H9 (cell line): Measurements from ENCODE around the gene SWSAP1. TPM values are rescaled to one million over a fixed set of nuclear protein-coding genes. Genes with fewer than 3 reads are reported as not detected.

ENCODE experiments used
- DNase-seq: peaks from one replicate; pipeline ENCODE4 v3.0.0-alpha.2; 2017
- H2AFZ ChIP-seq: one replicate; pipeline ENCODE4 v1.6.1; 2013; ENCODE audit warnings: mild to moderate bottlenecking, low read length, control low read depth, moderate library complexity
- H2AK5ac ChIP-seq: 2 replicates; pipeline ENCODE4 v1.6.1; 2013; ENCODE audit warnings: low read length, control low read depth, mixed read lengths; ENCODE audit not compliant: insufficient read length
- H2BK120ac ChIP-seq: one replicate; pipeline ENCODE4 v1.6.1; 2013; ENCODE audit warnings: low read depth, mild to moderate bottlenecking, low read length, control low read depth, inconsistent platforms; ENCODE audit not compliant: poor library complexity, severe bottlenecking
- H2BK12ac ChIP-seq: 2 replicates; pipeline ENCODE4 v1.6.1; 2013; ENCODE audit warnings: low read length, control low read depth, mixed read lengths, low read depth; ENCODE audit not compliant: insufficient read length
- H2BK15ac ChIP-seq: 2 replicates; pipeline ENCODE4 v1.6.1; 2013; ENCODE audit warnings: low read depth, low read length, control low read depth
- H2BK20ac ChIP-seq: one replicate; pipeline ENCODE4 v1.6.1; 2013; ENCODE audit warnings: low read depth, mild to moderate bottlenecking, low read length, control low read depth, inconsistent platforms; ENCODE audit not compliant: poor library complexity, severe bottlenecking
- H2BK5ac ChIP-seq: 2 replicates; pipeline ENCODE4 v1.6.1; 2013; ENCODE audit warnings: low read length, control low read depth, mixed read lengths; ENCODE audit not compliant: insufficient read length
- H3K14ac ChIP-seq: 2 replicates; pipeline ENCODE4 v1.6.1; 2013; ENCODE audit warnings: low read length, control low read depth; ENCODE audit not compliant: insufficient read depth
- H3K18ac ChIP-seq: 2 replicates; pipeline ENCODE4 v1.6.1; 2013; ENCODE audit warnings: low read depth, mild to moderate bottlenecking, mixed read lengths, low read length, control low read depth; ENCODE audit not compliant: insufficient read length
- H3K23ac ChIP-seq: 2 replicates; pipeline ENCODE4 v1.6.1; 2013; ENCODE audit warnings: low read length, control low read depth, mixed read lengths, low read depth; ENCODE audit not compliant: insufficient read length
- H3K23me2 ChIP-seq: 2 replicates; pipeline ENCODE4 v1.6.1; 2013; ENCODE audit warnings: low read depth, mild to moderate bottlenecking, mixed read lengths, low read length, control low read depth; ENCODE audit not compliant: insufficient read length, poor library complexity, severe bottlenecking
- H3K27ac ChIP-seq: 2 replicates; pipeline ENCODE4 v1.5.1; 2013; ENCODE audit warnings: low read length, control low read depth, mixed read lengths, low read depth; ENCODE audit not compliant: insufficient read length
- H3K27me3 ChIP-seq: 2 replicates; pipeline ENCODE4 v1.6.1; 2013; ENCODE audit warnings: low read length, control low read depth, inconsistent platforms; ENCODE audit not compliant: insufficient read depth
- H3K4ac ChIP-seq: 2 replicates; pipeline ENCODE4 v1.6.1; 2013; ENCODE audit warnings: low read depth, mild to moderate bottlenecking, control low read depth, inconsistent platforms, low read length, moderate library complexity
- H3K4me1 ChIP-seq: 2 replicates; pipeline ENCODE4 v1.6.1; 2013; ENCODE audit warnings: low read length, control low read depth, inconsistent platforms; ENCODE audit not compliant: insufficient read depth
- H3K4me2 ChIP-seq: 2 replicates; pipeline ENCODE4 v1.6.1; 2013; ENCODE audit warnings: low read length, control low read depth, mixed read lengths; ENCODE audit not compliant: insufficient read length, insufficient read depth
- H3K56ac ChIP-seq: 2 replicates; pipeline ENCODE4 v1.6.1; 2013; ENCODE audit warnings: low read depth, mild to moderate bottlenecking, mixed read lengths, low read length, control low read depth; ENCODE audit not compliant: insufficient read length
- H3K79me1 ChIP-seq: 2 replicates; pipeline ENCODE4 v1.6.1; 2013; ENCODE audit warnings: low read depth, mild to moderate bottlenecking, moderate library complexity, low read length, control low read depth, inconsistent platforms; ENCODE audit not compliant: insufficient read depth, poor library complexity, severe bottlenecking
- H3K79me2 ChIP-seq: 2 replicates; pipeline ENCODE4 v1.6.1; 2013; ENCODE audit warnings: low read length, control low read depth, inconsistent platforms; ENCODE audit not compliant: insufficient read depth
- H3K9ac ChIP-seq: 2 replicates; pipeline ENCODE4 v1.6.1; 2013; ENCODE audit warnings: low read length, control low read depth, mixed read lengths; ENCODE audit not compliant: insufficient read length; ENCODE audit errors: extremely low read depth
- H3K9me3 ChIP-seq: one replicate; pipeline ENCODE4 v1.6.1; 2013; ENCODE audit warnings: low read depth, low read length, inconsistent platforms; ENCODE audit not compliant: control insufficient read depth
- H3T11ph ChIP-seq: one replicate; pipeline ENCODE4 v1.6.1; 2013; ENCODE audit warnings: mild to moderate bottlenecking, low read length, control low read depth, inconsistent platforms
- H4K20me1 ChIP-seq: one replicate; pipeline ENCODE4 v1.6.1; 2013; ENCODE audit not compliant: control insufficient read depth, insufficient read length, insufficient read depth
- H4K5ac ChIP-seq: 2 replicates; pipeline ENCODE4 v1.6.1; 2013; ENCODE audit warnings: low read depth, mild to moderate bottlenecking, mixed read lengths, low read length, control low read depth; ENCODE audit not compliant: insufficient read length
- H4K8ac ChIP-seq: replicated peaks from 2 replicates; pipeline ENCODE4 v1.6.1; 2013; ENCODE audit warnings: low read length, control low read depth, mixed read lengths, low read depth; ENCODE audit not compliant: insufficient read length
- H4K91ac ChIP-seq: 2 replicates; pipeline ENCODE4 v1.6.1; 2013; ENCODE audit warnings: low read depth, mild to moderate bottlenecking, moderate library complexity, mixed read lengths, low read length, control low read depth; ENCODE audit not compliant: insufficient read length
- H3K27ac Mint-ChIP-seq, 3 experiments: 2 replicates in 2 of 3; 3 replicates in 1 of 3; pipeline ENCODE4 v1.8.0; 2020 to 2021; ENCODE audit warnings: mixed read lengths in 3 of 3, mild to moderate bottlenecking in 1 of 3, moderate library complexity in 1 of 3
- H3K27me3 Mint-ChIP-seq: 2 replicates; pipeline ENCODE4 v1.8.0; 2021; ENCODE audit warnings: low read depth, mild to moderate bottlenecking, moderate library complexity, mixed read lengths
- H3K36me3 Mint-ChIP-seq, 3 experiments: 2 replicates in 2 of 3; 3 replicates in 1 of 3; pipeline ENCODE4 v1.8.0; 2020 to 2021; ENCODE audit warnings: low read depth in 3 of 3, mixed read lengths in 3 of 3; ENCODE audit not compliant: insufficient read depth in 1 of 3
- H3K4me1 Mint-ChIP-seq, 2 experiments: 2 replicates each; pipeline ENCODE4 v1.8.0; 2020; ENCODE audit warnings: mixed read lengths in 2 of 2
- H3K4me3 Mint-ChIP-seq, 2 experiments: 2 replicates in 1 of 2; 3 replicates in 1 of 2; pipeline ENCODE4 v1.8.0; 2020 to 2021; ENCODE audit warnings: mild to moderate bottlenecking in 2 of 2, mixed read lengths in 2 of 2, moderate library complexity in 1 of 2
- H3K9me3 Mint-ChIP-seq, 2 experiments: 2 replicates in 1 of 2; 3 replicates in 1 of 2; pipeline ENCODE4 v1.8.0; 2020; ENCODE audit warnings: mild to moderate bottlenecking in 2 of 2, mixed read lengths in 2 of 2, moderate library complexity in 1 of 2
- WGBS: extraction: QIAGEN DNeasy Blood & Tissue Kit; methylation state at CpG from one replicate; pipeline ENCODE4 v1.1.7; 2013; ENCODE audit warnings: missing lambda C conversion rate, low lambda C conversion rate, mixed read lengths; ENCODE audit not compliant: insufficient read length; ENCODE audit errors: extremely low coverage; 5-methylcytosine and 5-hydroxymethylcytosine counted together
- total RNA-seq: library from RNA; stranded (reverse); gene quantifications from 2 replicates; pipeline ENCODE4 v1.2.1, GENCODE V29; 2021
- TF ChIP-seq, protein P1 (sequence below): fragments of 200-600 bp; sonication (generic); conservative IDR thresholded peaks from 3 replicates; pipeline ENCODE4 v1.8.0; 2021; ENCODE audit warnings: antibody characterized with exemption, mild to moderate bottlenecking

SWSAP1 gene
- total RNA-seq, 1 experiment from 2014 or later, result 3.8 TPM

DNA sequence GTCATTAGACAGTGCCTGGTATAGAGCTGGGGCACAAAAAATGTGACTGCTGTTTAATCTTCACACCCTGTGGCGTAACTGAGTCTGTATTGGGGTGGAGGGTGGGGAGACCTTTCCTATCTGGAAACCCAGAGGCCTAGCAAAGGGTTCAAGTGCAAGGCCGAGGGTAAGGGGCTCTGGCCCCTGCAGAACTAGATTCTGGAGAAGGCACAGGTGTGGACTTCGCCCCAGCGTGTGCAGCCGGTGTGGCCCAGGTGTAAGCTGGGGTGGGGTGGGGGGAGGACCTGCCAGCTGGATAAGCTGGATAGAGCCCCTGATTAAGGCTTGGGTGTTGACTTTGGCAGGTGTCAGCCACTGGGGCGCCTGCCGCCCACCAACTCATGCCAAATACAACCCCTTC is 36.3 kb upstream of the SWSAP1 start:
- Histone ChIP-seq H3K79me2 (no peaks in the 10 kb centered on the region), H2BK5ac (no peak overlapping the region), H3K9ac (no peak overlapping the region), H3K4me2 (no peak overlapping the region), H2BK120ac (no peak overlapping the region), H3K4ac (no peak overlapping the region), H4K20me1 (no peaks in the 10 kb centered on the region), H2BK20ac (no peak overlapping the region), H3K23me2 (peaks cover 8% of the 10 kb centered on the region), H2BK15ac (no peak overlapping the region), H2AFZ (no peak overlapping the region), H4K8ac (no peak overlapping the region), H2BK12ac (no peak overlapping the region), H4K5ac (no peak overlapping the region), H3K27me3 (no peaks in the 10 kb centered on the region), H3K4me1 (no peaks in the 10 kb centered on the region), H3K23ac (no peak overlapping the region), H2AK5ac (no peak overlapping the region), H3K79me1 (no peaks in the 10 kb centered on the region), H3K27ac (no peak overlapping the region), H3K18ac (no peak overlapping the region), H4K91ac (no peak overlapping the region), H3T11ph (no peak overlapping the region), H3K14ac (no peak overlapping the region), H3K56ac (no peak overlapping the region), H3K9me3 (no peaks in the 10 kb centered on the region)
- Mint-ChIP-seq H3K4me3 (peak overlapping the region in 1 of 2 experiments; percentile 89; a peak in 3 of 5 replicates), H3K36me3 (peaks cover 14 to 48% (median 40%) of the 10 kb centered on the region in 3 experiments), H3K9me3 (no peaks in the 10 kb centered on the region; a peak in 1 of 5 replicates), H3K27ac (no peak overlapping the region), H3K4me1 (peaks cover 7% of the 10 kb centered on the region in 2 experiments), H3K27me3 (peaks cover 3% of the 10 kb centered on the region; the same call in 1 of the 2 replicates)
- no CpG with 5 or more reads among the region's 7 CpGs for WGBS
- no peak for DNase-seq
- TF ChIP-seq, protein P1, sequence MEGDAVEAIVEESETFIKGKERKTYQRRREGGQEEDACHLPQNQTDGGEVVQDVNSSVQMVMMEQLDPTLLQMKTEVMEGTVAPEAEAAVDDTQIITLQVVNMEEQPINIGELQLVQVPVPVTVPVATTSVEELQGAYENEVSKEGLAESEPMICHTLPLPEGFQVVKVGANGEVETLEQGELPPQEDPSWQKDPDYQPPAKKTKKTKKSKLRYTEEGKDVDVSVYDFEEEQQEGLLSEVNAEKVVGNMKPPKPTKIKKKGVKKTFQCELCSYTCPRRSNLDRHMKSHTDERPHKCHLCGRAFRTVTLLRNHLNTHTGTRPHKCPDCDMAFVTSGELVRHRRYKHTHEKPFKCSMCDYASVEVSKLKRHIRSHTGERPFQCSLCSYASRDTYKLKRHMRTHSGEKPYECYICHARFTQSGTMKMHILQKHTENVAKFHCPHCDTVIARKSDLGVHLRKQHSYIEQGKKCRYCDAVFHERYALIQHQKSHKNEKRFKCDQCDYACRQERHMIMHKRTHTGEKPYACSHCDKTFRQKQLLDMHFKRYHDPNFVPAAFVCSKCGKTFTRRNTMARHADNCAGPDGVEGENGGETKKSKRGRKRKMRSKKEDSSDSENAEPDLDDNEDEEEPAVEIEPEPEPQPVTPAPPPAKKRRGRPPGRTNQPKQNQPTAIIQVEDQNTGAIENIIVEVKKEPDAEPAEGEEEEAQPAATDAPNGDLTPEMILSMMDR, result no peak
